HG03558 (cell line): ENCODE results near the gene EARS2.
"Not testable (repeated sequence)": the region's sequence is repeated elsewhere in the genome, so short reads cannot be mapped to it uniquely, and the experiment has no call there.

Experiments used
- ATAC-seq: cut with Tn5 transposase; IDR thresholded peaks from one replicate; pipeline ENCODE4 v1.9.1; 2021; ENCODE audit warnings: moderate number of reproducible peaks; ENCODE audit not compliant: unreplicated experiment; ENCODE audit errors: extremely low read depth

Gene EARS2

DNA sequence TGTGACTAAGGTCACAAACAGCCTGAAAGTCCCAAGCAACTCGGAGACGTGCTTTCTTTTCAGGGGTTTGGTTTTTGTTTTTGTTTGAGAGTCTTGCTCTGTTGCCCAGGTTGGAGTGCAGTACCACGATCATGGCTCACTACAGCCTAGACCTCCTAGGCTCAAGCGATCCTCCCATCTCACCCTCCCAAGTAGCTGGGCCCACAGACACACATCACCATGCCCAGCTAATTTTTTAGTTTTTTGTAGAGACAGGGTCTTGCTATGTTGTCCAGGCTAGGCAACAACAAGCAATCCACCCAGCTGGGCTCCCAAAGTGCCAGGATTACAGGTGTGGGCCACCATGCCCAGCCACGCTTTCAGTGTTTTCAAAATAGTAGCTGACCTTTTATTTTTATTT, 27.1 kb downstream of the EARS2 start:
- ATAC-seq, result no peak

DNA sequence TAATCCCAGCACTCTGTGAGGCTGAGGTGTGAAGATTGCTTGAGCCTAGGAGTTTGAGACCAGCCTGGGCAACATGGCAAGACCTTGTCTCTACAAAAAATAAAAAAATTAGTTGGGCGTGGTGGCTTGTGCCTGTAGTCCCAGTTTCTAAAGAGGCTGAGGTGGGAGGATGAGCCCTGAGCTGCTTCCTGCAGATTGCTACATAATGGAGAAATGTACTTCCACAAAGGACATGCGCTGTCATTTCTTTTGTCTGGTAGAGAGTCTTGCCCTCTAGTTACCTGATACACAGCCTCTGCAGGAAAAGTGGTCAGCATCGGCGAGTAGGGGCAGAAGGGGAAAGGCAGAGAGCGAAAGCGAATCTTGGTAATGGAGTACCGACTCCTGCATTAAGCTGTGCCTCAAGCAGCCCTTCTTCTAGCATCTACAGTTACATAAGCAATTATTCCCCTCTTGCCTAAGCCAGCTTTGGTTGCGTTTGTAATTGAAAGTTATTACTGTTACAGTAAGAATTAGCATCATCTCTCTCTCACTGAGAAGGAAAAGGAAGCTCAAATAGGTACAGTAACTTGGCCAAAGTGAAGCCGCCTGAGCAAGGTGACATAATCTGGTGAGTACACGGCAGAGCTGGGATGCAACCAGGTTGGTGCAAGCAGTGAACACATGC, 28.4 kb downstream of the EARS2 start:
- no peak for ATAC-seq

GRCh38 chr16:23527961-23528643, 29.0 kb downstream of the EARS2 start:
- no peak for ATAC-seq

DNA sequence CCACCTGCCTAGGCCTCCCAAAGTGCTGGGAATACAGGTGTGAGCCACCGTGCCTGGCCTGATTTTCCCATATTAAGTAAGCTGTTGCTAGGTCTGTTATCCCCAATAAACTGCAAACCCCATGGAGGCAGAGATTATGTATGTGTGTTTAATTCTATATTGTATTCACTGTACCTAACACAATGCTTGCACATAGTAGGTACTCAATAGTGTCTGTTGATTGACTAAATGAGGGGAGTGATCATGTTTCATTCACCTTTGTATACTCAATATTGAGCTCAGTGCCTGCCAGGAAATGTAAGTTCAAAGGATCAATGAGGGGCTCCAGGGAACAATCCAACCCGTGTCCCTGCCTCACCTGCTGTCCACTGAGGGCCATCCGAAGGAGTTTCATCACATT, 32.3 kb downstream of the EARS2 start:
- ATAC-seq, result no peak

DNA sequence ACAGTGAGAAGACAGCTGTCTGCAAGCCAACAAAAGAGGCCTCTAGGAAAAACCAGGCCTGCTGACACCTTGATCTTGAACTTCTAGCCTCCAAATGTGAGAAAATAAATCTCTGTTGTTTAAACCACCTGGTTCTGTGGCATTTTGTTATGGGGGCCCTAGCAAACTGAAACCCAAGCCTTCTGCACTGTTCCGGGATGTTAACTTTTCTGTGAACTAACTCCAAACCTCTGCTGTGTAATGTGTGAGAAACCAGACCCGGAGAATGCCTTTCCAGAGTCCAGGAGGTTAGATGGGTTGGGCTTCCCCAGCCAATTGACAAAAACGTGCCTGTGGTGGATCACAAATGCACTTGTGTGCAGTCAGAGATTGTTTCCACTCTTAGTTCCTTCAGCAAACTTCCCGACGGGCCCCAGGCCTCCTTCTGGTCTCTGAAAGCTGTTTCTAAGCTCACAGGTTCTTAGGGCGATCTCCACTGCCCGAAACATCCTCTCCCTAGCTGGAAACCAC, 33.2 kb downstream of the EARS2 start:
- no peak for ATAC-seq

DNA sequence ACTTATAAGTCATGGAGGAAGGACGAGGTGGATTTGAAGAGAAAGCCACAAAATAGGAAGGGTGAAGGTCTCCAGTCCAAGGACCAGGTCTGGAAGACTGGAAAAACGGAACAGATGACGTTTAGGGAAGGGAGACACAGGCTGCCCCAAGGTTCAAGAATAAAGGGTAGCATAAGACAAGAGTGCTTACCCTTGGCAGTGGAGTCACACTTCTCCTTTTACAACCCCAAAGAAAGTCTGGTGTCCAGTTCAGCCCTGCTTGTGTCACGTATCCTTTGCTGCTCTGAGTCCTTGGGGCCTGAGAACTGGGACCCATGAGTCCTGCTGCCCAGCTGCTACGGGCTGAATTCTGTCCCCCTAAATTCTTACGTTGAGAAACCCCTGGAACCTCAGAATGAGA, 33.8 kb downstream of the EARS2 start:
- no peak for ATAC-seq

DNA sequence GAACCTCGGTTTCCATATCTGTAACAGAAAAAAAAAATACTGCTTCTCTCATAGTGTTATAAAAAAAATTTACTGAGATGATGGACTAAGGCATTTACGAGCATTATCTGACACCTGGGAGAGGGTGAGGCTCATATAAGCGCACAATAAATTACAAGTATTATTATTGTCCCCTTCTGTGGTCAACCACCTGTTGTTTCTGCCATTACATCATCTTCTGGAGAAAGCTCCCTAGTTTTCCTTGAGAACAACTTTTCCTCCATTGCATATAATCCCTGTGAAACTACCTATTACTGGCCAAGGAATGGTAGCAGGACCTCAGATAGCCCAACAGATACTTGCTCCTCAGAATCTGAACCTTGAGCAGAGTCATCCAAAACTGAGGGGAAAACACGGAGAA, 35.2 kb downstream of the EARS2 start:
- ATAC-seq, result no peak

GRCh38 chr16:23521037-23521743, 36.0 kb downstream of the EARS2 start:
- ATAC-seq, result no peak

GRCh38 chr16:23520500-23520899, 36.6 kb downstream of the EARS2 start:
- ATAC-seq, result no peak

DNA sequence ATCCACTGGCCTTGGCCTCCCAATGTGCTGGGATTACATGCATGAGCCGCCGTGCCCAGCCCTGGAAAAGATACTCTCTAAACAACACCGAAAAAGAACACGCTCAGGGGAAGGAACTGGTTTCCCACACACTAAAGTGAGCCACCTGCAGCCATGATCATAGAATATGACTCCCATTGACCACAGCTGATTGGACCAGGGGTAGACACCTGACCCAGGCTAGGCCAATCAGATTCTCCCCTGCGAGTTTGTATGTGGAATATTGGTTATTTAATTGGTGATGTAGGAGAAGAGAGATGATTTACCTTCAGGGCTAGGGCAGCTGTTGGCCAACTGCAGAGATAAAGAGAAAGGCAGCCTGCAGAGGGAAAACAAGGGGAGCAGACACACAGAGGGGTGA, 37.9 kb downstream of the EARS2 start:
- no peak for ATAC-seq

- no peak for ATAC-seq
Observed at GRCh38 chr16:23518435-23518891, 38.7 kb downstream of the EARS2 start.

DNA sequence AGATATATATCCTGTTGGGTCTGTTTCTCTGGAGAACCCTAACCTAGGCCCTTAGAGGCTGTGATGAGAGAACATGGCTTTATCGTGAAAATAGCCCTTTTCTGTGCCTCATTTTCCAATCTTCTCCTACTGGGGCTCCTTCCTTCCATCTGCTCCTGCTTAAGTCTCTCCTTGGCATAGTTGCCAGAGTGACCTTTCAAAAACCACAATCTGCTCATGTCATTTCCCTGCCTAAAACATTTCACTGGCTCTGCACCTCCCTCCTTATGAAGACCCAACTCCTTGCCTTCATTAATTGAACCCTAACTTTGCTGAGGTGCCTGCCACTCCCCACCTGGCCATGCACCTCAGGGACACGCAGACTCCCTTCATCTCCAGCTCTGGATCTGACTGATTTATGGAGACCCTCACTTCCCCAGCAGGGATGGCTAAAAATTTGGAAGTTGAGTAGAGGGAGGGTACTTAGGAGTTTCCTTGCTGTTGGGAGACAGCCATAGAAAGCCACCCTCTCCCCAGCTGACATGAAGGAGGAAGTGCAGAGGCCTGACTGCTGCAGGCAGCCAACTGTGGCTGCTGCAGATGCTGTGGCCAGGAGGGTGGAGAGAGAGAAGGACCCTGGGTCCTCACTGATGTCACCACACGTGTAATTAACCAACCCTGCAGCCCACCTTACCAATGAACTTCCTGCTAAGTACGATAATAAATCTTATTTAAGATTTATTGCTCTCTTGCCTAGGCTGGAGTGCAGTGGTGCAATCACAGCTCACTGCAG, 40.6 kb downstream of the EARS2 start:
- ATAC-seq, result no peak

GRCh38 chr16:23515881-23516280, 41.3 kb downstream of the EARS2 start:
- ATAC-seq, result no peak

- ATAC-seq, result no peak
Observed at GRCh38 chr16:23514381-23515152, 42.6 kb downstream of the EARS2 start.

DNA sequence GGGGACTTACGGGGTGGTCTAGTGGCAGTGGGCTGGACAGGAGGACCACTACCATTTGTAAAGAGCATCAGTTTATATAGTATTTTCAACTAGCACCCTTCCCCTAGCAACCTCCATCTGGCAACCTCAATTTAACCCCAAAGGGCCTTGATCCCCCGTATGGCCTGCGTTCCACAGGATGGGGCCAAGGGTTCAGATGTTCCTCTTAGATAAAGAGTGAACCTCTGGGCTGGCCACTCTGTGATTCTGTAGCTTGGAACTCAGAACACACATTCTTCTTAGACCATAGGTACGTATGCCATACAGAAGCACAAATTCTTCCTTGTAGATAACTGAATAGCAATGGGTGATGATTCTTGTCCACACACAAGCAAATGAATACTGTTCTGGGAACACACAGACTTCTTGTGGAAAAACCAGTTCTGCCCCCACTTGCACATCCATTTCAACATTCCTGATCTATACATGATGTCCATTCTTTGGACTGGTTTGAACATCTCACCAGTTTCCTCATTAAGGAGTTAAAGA, 44.9 kb downstream of the EARS2 start:
- no peak for ATAC-seq

GRCh38 chr16:23511731-23512130, 45.4 kb downstream of the EARS2 start:
- ATAC-seq, result no peak

- not testable (repeated sequence) for ATAC-seq
Observed at GRCh38 chr16:23510915-23511270, 46.3 kb downstream of the EARS2 start.

- ATAC-seq, result no peak
Observed at GRCh38 chr16:23510164-23510914, 46.8 kb downstream of the EARS2 start, which contains the start of gene GGA2. Gene GGA2 (minus strand): TSS chr16:23510494. CDS start chr16:23510411, 83 bp downstream.

GRCh38 chr16:23509782-23510163, 47.4 kb downstream of the EARS2 start:
- no peak for ATAC-seq
